SK-N-MC (cell line): ENCODE results near the gene ARHGEF2.

ENCODE experiments used
- EZH2 ChIP-seq: fragments of 200-600 bp; sonication (generic); IDR thresholded peaks from one replicate; pipeline ENCODE4 v1.6.1; 2017; ENCODE audit warnings: antibody characterized with exemption
- FOXP2 ChIP-seq: optimal IDR thresholded peaks from 2 replicates; pipeline ENCODE3; 2011; ENCODE audit warnings: mild to moderate bottlenecking, moderate library complexity; ENCODE audit not compliant: insufficient read depth; ENCODE audit errors: extremely low read length, control extremely low read depth
- POLR2AphosphoS5 ChIP-seq: IDR thresholded peaks from 2 replicates; pipeline ENCODE4 v1.6.1; 2012; ENCODE audit warnings: mild to moderate bottlenecking, low read depth, low read length, borderline replicate concordance

GRCh38 chr1:156021954-156022353 lies 43.6 kb upstream of the ARHGEF2 start:
- no peak for TF ChIP-seq POLR2AphosphoS5
- TF ChIP-seq FOXP2: no peak
- TF ChIP-seq EZH2: no peak
